Activated naive CD4-positive, alpha-beta T cell treated with anti-CD3 and anti-CD28 coated beads for 36 hours (primary cell): ENCODE results near the gene HDHD3. TPM values are rescaled to one million over a fixed set of nuclear protein-coding genes. Genes with fewer than 3 reads are reported as not detected.
"Not testable (repeated sequence)": the region's sequence is repeated elsewhere in the genome, so short reads cannot be mapped to it uniquely, and the experiment has no call there.

Source experiments
- CTCF ChIA-PET: fragments of 350-600 bp; sonication (Branson Sonifier 250); formaldehyde crosslinking; loops from one replicate; lab custom pipeline; 2021; ENCODE audit warnings: antibody characterized with exemption; lab: Charles Lee
- DNase-seq: peaks from one replicate; pipeline ENCODE4 v3.0.0-alpha.2; 2020
- H3K27ac Mint-ChIP-seq: one replicate; pipeline ENCODE4 v1.8.0; 2021; ENCODE audit warnings: mild to moderate bottlenecking, mixed read lengths
- H3K27me3 Mint-ChIP-seq: one replicate; pipeline ENCODE4 v1.8.0; 2021; ENCODE audit warnings: low read depth, mixed read lengths
- H3K36me3 Mint-ChIP-seq: one replicate; pipeline ENCODE4 v1.8.0; 2021; ENCODE audit warnings: low read depth, mixed read lengths
- H3K4me1 Mint-ChIP-seq: one replicate; pipeline ENCODE4 v1.8.0; 2021; ENCODE audit warnings: low read depth, mixed read lengths
- H3K4me3 Mint-ChIP-seq: one replicate; pipeline ENCODE4 v1.8.0; 2021; ENCODE audit warnings: mild to moderate bottlenecking, moderate library complexity, mixed read lengths
- H3K9me3 Mint-ChIP-seq: one replicate; pipeline ENCODE4 v1.8.0; 2021; ENCODE audit warnings: mixed read lengths
- intact Hi-C: fragments of 100-400 bp; cut with micrococcal nuclease; formaldehyde crosslinking; loops from one replicate; pipeline ENCODE4 v1.15.1; 2023
- total RNA-seq, 2 experiments: library from RNA; stranded (reverse); gene quantifications; one replicate each; pipeline ENCODE4 v1.2.3, GENCODE V29; 2021

The HDHD3 gene
- total RNA-seq, 2 experiments from 2014 or later = 8.9 to 9.5 TPM

DNA sequence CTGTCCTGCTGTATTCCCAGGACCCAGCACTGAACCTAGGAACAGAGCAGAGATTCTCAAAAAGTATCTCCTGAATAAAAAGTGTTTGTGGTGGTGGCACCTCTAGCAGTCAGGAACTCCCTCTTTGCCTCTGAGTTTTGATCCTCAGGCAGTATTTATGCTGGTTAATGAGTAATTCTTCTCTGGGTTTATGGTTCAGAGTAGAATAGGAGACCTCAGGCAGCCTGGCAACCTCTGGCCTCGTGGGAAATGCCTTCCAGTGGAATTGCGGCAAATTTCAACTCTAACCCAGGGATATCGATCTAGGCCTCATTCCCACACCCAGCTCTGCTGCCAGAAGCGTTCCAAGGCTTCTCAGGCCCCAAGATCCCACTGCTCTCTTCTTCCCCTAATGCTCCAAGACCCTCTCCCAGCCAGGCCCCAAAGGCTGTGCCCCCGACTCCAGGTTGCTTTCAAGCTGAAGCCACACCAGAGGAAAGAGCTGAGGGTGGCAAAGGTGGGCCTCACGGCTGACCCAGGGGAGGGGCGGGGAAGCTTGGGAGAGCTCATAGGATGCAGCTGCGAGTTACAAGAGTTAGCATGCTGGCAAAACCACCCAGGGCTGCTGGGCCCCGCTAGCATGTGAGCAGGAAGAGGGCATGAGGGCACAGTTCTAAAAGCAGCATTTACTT, 10.9 kb upstream of the HDHD3 start:
- DNase-seq = no peak
- intact Hi-C loops = no loop called here
- H3K4me1 Mint-ChIP-seq = no peaks in the 10 kb centered on the region
- H3K4me3 Mint-ChIP-seq = no peak overlapping the region
- CTCF ChIA-PET = interaction anchor here (1.2 kb wide), 1 partner anchor 14 kb away, joined by 3 read pairs; the partner anchor contains the start of gene ALAD
- H3K9me3 Mint-ChIP-seq = no peaks in the 10 kb centered on the region
- H3K36me3 Mint-ChIP-seq = peaks cover 7% of the 10 kb centered on the region
- no peaks in the 10 kb centered on the region for H3K27me3 Mint-ChIP-seq
- no peak overlapping the region for H3K27ac Mint-ChIP-seq

DNA sequence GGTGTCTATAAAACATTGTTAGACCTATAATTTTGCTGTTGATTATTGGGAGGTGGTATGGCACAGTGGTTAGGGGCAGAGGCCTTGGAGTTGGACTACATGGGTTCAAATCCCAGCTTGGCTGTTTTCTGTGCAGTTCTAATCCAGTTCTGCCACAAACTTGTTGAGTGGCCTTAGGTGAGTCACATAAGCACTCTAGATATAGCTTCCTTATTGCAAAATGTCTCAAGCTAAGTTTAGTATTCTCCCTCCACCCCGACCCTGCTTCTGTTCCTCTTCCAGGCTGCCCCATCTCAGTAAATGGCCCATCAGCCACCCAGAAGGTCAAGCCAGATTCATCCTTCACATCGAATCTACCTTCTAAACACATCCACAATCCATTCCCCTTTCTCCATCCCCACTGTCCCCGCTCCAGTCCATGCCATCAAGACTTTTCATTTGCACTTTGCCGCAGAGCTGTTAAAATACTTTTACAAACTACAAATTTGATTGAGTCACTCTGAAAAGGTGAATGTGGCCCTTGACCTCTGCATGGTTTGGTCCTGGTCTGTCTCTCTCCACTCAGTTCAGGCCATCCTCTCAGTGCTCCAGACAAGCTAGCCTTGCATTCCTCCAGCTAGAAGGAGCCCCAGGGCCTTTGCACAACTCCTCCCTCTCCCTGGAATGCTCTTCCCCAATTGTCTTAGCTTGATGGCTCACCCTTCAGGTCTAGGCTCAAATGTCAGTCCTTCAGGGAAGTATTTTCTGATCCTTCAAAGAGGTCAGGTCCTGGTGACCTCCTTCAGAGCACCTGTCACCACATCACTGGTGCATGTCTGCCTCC, 10.0 kb upstream of the HDHD3 start:
- intact Hi-C loops = no loop called here
- H3K4me3 Mint-ChIP-seq = no peak overlapping the region
- H3K9me3 Mint-ChIP-seq = no peaks in the 10 kb centered on the region
- H3K27ac Mint-ChIP-seq = no peak overlapping the region
- no peaks in the 10 kb centered on the region for H3K27me3 Mint-ChIP-seq
- H3K4me1 Mint-ChIP-seq = no peaks in the 10 kb centered on the region
- H3K36me3 Mint-ChIP-seq = peaks cover 7% of the 10 kb centered on the region
- CTCF ChIA-PET = interaction anchor here (0.5 to 1.2 kb wide), 3 partner anchors 9 to 906 kb away, joined by 3 to 7 read pairs (median 3); partner anchors contain the start of gene ALAD
- no peak for DNase-seq

DNA sequence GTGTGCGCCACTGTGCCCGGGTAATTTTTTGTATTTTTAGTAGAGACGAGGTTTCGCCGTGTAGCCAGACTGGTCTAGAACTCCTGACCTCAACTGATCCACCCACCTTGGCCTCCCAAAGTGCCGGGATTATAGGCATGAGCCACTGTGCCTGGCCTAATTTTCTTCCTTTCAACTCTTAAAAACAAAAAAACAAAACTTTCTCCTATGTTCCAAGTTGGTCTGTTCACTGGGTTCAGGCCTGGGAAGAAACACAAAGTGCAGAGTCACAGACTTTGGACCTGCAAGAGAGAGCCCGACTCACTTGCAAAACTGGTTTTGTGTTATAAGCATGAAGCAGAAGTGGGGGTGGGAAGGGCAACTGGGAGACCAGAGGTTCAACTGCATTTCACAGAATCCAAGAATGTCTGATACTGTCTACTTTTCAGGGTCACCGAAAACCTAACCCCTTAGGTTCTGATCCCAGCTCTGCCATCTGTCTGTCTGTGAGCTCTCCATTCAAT, 5.2 kb upstream of the HDHD3 start:
- Mint-ChIP-seq H3K4me3 (no peak overlapping the region), H3K9me3 (no peaks in the 10 kb centered on the region), H3K27me3 (no peaks in the 10 kb centered on the region), H3K4me1 (peaks cover 5% of the 10 kb centered on the region), H3K27ac (no peak overlapping the region), H3K36me3 (peaks cover 4% of the 10 kb centered on the region)
- intact Hi-C loops = no loop called here
- no peak for DNase-seq
- CTCF ChIA-PET = interaction anchor here (1.1 to 1.6 kb wide), 2 partner anchors 13 to 108 kb away, joined by 3 read pairs; no protein-coding TSS in a partner anchor

DNA sequence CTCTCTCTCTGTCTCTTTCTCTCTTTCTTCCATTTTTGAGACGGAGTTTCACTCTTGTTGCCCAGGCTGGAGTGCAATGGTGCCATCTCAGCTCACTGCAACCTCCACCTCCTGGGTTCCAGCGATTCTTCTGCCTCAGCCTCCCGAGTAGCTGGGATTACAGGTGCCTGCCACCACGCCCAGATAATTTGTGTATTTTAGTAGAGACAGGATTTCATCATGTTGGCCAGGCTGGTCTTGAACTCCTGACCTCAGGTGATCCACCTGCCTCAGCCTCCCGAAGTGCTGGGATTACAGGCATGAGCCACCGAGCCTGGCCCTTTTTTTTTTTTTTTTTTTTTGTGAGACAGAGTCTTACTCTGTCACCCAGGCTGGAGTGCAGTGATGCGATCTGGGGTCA, 4.7 kb upstream of the HDHD3 start:
- DNase-seq, H3K9me3 Mint-ChIP-seq, H3K27me3 Mint-ChIP-seq, H3K27ac Mint-ChIP-seq, intact Hi-C loops, H3K36me3 Mint-ChIP-seq, H3K4me1 Mint-ChIP-seq, H3K4me3 Mint-ChIP-seq: not testable (repeated sequence)
- CTCF ChIA-PET = interaction anchor here (1.1 kb wide), 1 partner anchor 13 kb away, joined by 3 read pairs; no protein-coding TSS in a partner anchor

DNA sequence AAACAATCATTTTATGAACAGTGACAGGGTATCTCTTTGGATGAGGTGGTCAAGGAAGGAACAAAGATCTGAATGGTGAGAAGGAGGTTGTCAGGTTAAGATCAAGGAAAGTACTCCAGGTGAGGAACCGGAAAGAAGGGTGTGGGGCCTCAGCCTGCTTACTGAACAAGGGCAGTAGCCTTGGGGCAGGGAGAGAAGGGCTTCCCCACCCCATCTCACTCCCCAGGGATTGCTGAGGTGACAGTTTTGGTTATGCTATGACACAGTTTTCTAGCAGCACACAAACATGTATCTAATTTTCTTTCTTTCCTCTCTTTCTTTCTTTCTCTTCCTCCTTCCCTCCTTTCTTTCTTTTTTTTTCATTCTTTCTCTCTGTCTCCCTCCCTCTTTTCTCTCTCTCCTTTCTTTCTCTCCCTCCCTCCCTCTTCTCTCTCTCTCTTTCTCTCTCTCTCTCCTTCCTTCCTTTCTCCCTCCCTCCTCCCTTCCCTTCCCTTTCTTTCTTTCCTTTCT, 4.1 kb upstream of the HDHD3 start:
- Mint-ChIP-seq H3K27me3 (no peaks in the 10 kb centered on the region), H3K36me3 (peaks cover 2% of the 10 kb centered on the region), H3K9me3 (no peaks in the 10 kb centered on the region), H3K27ac (no peak overlapping the region), H3K4me1 (peaks cover 5% of the 10 kb centered on the region), H3K4me3 (no peak overlapping the region)
- intact Hi-C loops = no loop called here
- DNase-seq = peak; percentile 21
- CTCF ChIA-PET = interaction anchor here (1.1 kb wide), 1 partner anchor 12 kb away, joined by 3 read pairs; no protein-coding TSS in a partner anchor

DNA sequence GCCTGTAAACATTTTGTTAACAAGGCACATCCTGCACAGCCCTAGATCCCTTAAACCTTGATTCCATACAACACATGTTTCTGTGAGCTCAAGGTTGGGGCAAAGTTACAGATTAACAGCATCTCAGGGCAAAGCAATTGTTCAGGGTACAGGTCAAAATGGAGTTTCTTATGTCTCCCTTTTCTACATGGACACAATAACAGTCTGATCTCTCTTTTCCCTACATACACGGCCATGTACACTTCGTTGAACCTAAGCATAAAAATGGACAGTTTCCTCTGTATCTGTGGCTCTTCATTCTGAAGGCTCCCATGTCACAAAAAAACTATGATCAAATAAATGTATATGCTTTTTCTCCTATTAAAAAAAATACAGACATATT, 3.0 kb upstream of the HDHD3 start:
- H3K27me3 Mint-ChIP-seq, H3K36me3 Mint-ChIP-seq, H3K4me3 Mint-ChIP-seq, H3K27ac Mint-ChIP-seq, intact Hi-C loops, DNase-seq, CTCF ChIA-PET, H3K9me3 Mint-ChIP-seq: not testable (repeated sequence)
- H3K4me1 Mint-ChIP-seq = peaks cover 15% of the 10 kb centered on the region

DNA sequence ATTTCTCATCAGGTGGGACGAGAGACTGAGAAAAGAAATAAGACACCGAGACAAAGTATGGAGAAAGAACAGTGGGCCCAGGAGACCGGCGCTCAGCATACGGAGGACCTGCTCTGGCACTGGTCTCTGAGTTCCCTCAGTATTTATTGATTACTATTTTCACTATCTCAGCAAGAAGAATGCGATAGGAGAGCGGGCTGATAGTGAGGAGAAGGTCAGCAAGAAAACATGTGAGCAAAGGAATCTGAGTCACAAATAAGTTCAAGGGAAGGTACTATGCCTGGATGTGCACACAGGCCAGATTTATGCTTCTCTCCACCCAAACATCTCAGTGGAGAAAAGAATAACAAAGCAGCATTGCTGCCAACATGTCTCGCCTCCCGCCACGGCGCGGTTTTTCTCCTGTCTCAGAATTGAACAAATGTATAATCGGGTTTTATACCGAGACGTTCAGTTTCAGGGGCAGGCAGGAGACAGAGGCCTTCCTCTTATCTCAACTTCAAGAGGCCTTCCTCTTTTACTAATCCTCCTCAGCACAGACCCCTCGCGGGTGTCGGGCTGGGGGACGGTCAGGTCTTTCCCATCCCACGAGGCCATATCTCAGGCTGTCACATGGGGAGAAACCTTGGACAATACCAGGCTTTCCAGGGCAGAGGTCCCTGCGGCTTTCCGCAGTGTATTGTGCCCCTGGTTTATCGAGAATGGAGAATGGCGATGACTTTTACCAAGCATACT, 2.5 kb upstream of the HDHD3 start:
- H3K4me1 Mint-ChIP-seq = peaks cover 17% of the 10 kb centered on the region
- intact Hi-C loops, H3K27me3 Mint-ChIP-seq, H3K4me3 Mint-ChIP-seq, DNase-seq, H3K36me3 Mint-ChIP-seq, H3K9me3 Mint-ChIP-seq, H3K27ac Mint-ChIP-seq: not testable (repeated sequence)
- CTCF ChIA-PET = interaction anchor here (1.6 kb wide), 1 partner anchor 8 kb away, joined by 7 read pairs; no protein-coding TSS in a partner anchor

DNA sequence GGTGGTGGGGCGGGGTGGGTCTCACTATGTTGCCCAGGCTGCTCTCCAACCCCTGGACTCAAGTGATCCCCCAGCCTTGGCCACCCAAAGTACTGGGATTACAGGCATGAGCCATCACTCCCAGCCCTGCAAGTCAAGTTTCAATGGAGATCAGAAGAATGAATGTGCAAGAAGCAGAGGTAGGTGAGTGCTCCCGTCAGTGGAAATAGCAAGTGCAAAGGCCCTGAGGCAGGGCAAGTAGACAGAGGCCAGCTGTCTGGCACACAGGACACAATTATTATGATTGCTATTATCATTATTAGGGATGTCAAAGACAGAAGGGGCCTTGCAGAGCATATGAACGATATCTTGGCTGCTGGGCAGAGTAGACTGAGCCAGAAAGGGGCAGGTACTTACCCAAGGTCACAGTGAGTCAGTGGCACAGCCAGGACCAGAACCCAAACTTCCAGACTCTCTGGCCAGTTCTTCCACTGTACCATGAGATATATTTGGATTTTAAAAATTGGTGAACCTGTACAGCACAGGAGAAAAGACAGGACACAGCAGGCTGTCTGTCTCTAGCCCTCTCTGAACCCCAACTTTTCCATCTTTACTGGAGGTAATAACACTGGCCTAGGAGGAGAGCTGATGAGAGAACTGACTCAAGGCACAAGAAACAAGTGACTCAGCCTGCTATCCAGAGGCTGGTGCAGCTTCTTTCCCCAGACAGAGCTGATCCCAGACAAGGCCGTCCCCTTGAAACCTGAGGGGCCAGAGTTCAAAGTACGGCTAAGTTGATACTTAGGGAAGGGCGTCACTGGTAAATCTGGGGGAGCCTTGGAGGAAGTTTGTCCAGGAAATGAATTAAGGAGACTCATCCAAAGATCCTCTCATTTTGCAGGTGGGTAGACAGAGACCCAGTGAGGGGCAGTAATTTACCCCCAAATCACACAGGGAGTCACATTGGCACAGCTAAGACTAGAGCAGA, 1.4 kb downstream of the HDHD3 start:
- DNase-seq = peak; percentile 18
- Mint-ChIP-seq H3K27ac (peak overlapping the region; percentile 75), H3K9me3 (no peaks in the 10 kb centered on the region), H3K27me3 (no peaks in the 10 kb centered on the region), H3K4me3 (peak overlapping the region; percentile 76), H3K4me1 (peaks cover 12% of the 10 kb centered on the region), H3K36me3 (peaks cover 13% of the 10 kb centered on the region)
- CTCF ChIA-PET = interaction anchor here (0.9 to 1.7 kb wide), 4 partner anchors 12 to 283 kb away, joined by 3 to 6 read pairs (median 3); partner anchors contain the start of genes CDC26 and PRPF4
- intact Hi-C loops = loop anchor here (1.0 to 2.0 kb wide), 2 partner anchors 24 to 25 kb away; partner anchors contain the start of gene ALAD

DNA sequence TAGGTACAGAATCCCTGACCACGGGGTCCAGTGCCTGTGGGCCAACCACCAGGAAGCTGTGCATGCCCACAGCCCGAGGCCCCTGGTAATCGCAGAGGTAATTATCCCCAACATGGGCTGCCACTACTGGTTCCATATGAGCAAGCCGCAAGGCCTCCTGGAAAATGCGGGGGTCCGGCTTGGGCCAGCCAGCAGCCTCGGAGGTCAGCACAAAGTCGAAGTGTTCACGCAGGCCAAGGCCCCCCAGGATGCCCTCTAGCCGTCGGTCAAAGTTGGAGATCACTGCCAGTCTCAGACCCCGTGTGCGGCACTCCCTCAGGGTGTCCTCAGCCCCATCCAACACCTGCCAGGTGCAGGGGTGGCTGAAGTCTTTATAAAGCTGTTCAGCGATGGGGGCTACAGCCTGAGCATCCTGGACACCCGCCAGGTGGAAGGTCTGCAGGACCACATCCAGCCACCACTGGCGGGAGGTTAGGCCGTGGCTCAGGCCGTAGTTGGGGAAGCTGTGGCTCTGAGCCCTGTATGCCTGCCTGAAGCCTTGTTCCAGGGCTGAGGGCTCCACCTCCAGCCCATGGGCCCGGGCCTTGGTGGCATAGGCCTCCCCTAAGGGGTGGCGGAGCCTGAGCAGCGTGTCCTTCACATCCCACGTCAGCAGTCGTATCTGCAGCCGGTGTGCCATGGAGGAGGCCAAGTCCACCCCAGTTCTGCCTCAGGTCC, 3.0 kb downstream of the HDHD3 start:
- CTCF ChIA-PET = interaction anchor here (1.7 kb wide), 1 partner anchor 23 kb away, joined by 3 read pairs; no protein-coding TSS in a partner anchor
- Mint-ChIP-seq H3K27me3 (no peaks in the 10 kb centered on the region), H3K4me3 (no peak overlapping the region)

DNA sequence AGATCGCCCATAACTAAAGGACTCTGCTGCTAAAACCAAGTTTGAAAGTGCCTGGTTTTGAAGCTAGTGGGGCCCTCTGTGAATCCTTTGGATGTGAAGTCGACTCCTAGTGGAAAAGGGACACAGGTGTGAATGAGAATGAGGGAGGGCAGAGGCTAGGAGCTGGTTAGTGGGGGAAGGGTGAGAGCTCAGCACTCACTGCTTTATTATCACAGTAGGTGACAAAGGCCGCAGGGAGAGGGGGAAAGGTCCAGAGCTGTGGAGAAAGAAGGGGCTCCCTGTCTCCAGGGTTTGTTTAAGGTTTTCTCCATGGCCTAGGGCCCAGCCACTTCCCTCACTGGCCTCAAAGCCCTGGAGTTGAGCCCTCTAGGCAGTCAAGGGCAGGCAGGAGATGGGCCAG, 3.5 kb downstream of the HDHD3 start:
- Mint-ChIP-seq H3K36me3 (peaks cover 13% of the 10 kb centered on the region), H3K27me3 (no peaks in the 10 kb centered on the region), H3K4me1 (peaks cover 12% of the 10 kb centered on the region), H3K4me3 (no peak overlapping the region), H3K27ac (no peak overlapping the region), H3K9me3 (no peaks in the 10 kb centered on the region)
- CTCF ChIA-PET = no interaction called here
- DNase-seq = no peak
- intact Hi-C loops = no loop called here

More for the DNA sequence above, 3.0 kb downstream of the HDHD3 start:
- Mint-ChIP-seq H3K27ac (no peak overlapping the region), H3K9me3 (no peaks in the 10 kb centered on the region), H3K4me1 (peaks cover 12% of the 10 kb centered on the region), H3K36me3 (peaks cover 13% of the 10 kb centered on the region)
- intact Hi-C loops = no loop called here
- no peak for DNase-seq
